HFFc6 (cell line): Measurements from ENCODE around the gene P3R3URF. TPM values are rescaled to one million over a fixed set of nuclear protein-coding genes. Genes with fewer than 3 reads are reported as not detected.

ENCODE experiments used
- DNase-seq: peaks from one replicate; pipeline ENCODE4 v3.0.0-alpha.2; 2018
- H3K27ac Mint-ChIP-seq: 2 replicates; pipeline ENCODE4 v1.8.0; 2020; ENCODE audit warnings: mild to moderate bottlenecking, mixed read lengths
- H3K27me3 Mint-ChIP-seq: 2 replicates; pipeline ENCODE4 v1.8.0; 2021; ENCODE audit warnings: mild to moderate bottlenecking, moderate library complexity, mixed read lengths; ENCODE audit not compliant: insufficient read depth
- H3K36me3 Mint-ChIP-seq: 2 replicates; pipeline ENCODE4 v1.8.0; 2021; ENCODE audit warnings: low read depth, mixed read lengths
- H3K4me1 Mint-ChIP-seq: 2 replicates; pipeline ENCODE4 v1.8.0; 2020; ENCODE audit warnings: low read depth, mixed read lengths
- H3K4me3 Mint-ChIP-seq: 2 replicates; pipeline ENCODE4 v1.8.0; 2020; ENCODE audit warnings: mild to moderate bottlenecking, moderate library complexity, mixed read lengths
- H3K9me3 Mint-ChIP-seq: 2 replicates; pipeline ENCODE4 v1.8.0; 2020; ENCODE audit warnings: mild to moderate bottlenecking, mixed read lengths
- total RNA-seq, 6 experiments: library from RNA; stranded (reverse); fragmentation: NEBNext Ultra II Directional; extraction: Animal tissue kit (Norgen Biotek cat#: 25700); gene quantifications; 2 replicates in 1 of 6; 3 replicates in 5 of 6; pipeline ENCODE4 v1.2.3, GENCODE V29; 2021
- TF ChIP-seq, protein P1 (sequence below): fragments of 200-600 bp; sonication (generic); IDR thresholded peaks from 2 replicates; pipeline ENCODE4 v1.5.0; 2021; ENCODE audit warnings: antibody characterized with exemption, mild to moderate bottlenecking

The P3R3URF gene
- total RNA-seq, 6 experiments from 2014 or later = not detected

DNA sequence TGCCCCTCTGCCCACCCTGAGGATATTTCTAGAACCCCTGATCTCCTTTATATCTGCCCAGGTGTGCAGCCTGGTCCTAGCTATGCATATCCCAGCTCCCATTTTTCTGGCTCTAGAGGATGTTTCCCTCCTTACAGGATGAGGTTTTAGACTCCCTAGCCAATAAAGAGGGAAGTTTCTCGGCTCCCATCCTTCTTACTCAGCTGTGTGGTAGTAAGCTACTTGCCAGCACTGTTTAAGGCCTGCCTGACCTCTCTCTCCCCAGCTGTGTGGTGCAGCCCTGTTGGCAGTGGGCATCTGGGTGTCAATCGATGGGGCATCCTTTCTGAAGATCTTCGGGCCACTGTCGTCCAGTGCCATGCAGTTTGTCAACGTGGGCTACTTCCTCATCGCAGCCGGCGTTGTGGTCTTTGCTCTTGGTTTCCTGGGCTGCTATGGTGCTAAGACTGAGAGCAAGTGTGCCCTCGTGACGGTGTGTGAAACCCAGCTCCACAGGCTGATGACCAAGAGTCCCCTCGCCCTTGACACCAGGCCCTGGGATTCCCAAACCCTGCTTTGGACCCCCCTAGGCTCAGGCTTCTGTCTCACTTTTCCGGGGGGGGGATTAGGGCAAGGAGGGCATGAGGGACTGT is 7.8 kb upstream of the P3R3URF start:
- Mint-ChIP-seq H3K4me1 (peaks cover 6% of the 10 kb centered on the region; the same call in 1 of the 2 replicates), H3K36me3 (peaks cover 10% of the 10 kb centered on the region), H3K27ac (peak overlapping the region; percentile 88), H3K27me3 (no peaks in the 10 kb centered on the region), H3K9me3 (no peaks in the 10 kb centered on the region), H3K4me3 (peak overlapping the region; percentile 20; the same call in 1 of the 2 replicates)
- TF ChIP-seq, protein P1, sequence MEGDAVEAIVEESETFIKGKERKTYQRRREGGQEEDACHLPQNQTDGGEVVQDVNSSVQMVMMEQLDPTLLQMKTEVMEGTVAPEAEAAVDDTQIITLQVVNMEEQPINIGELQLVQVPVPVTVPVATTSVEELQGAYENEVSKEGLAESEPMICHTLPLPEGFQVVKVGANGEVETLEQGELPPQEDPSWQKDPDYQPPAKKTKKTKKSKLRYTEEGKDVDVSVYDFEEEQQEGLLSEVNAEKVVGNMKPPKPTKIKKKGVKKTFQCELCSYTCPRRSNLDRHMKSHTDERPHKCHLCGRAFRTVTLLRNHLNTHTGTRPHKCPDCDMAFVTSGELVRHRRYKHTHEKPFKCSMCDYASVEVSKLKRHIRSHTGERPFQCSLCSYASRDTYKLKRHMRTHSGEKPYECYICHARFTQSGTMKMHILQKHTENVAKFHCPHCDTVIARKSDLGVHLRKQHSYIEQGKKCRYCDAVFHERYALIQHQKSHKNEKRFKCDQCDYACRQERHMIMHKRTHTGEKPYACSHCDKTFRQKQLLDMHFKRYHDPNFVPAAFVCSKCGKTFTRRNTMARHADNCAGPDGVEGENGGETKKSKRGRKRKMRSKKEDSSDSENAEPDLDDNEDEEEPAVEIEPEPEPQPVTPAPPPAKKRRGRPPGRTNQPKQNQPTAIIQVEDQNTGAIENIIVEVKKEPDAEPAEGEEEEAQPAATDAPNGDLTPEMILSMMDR = no peak
- DNase-seq = no peak

DNA sequence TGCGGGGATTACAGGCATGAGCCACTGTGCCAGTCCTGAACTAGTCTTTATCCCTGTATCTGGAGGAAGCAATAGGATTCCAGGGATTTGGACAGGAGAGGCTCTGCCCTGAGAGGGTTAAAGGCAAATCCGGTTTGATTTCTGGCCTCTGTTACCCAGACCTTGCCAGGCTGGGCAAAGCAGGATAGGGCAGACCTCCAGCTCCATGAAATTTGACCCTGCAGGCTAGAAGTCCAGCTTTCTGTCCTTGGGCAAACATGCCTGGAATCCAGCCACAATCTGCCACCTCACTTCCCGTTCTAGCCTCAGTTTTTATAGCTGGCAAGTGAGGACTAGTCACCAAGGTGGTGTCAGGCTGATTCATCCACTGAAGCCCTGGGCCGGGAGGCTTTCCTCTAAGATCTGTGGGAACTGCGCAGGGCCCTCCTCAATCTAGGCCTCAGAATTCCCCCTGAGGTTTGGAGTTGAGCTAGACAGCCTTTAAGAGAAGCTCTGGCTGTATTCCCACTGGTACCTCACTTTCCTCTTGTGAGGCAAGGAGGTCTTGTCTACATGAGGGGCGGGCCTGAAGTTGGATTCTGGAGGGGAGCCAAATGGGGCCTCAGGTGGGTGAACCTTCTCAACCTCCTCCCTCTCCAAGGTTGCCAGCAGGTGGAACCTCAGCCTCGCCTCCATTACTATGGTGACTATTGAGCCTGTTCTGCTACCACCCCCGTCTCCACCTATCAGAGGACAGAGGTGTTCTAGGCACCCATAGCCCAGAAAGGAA is 7.0 kb upstream of the P3R3URF start:
- Mint-ChIP-seq H3K9me3 (no peaks in the 10 kb centered on the region), H3K4me1 (peaks cover 1% of the 10 kb centered on the region; the same call in 1 of the 2 replicates), H3K27ac (peak overlapping the region; percentile 88), H3K36me3 (peaks cover 8% of the 10 kb centered on the region), H3K4me3 (no peak overlapping the region), H3K27me3 (no peaks in the 10 kb centered on the region)
- DNase-seq = peak; percentile 96
- TF ChIP-seq, protein P1 = no peak

DNA sequence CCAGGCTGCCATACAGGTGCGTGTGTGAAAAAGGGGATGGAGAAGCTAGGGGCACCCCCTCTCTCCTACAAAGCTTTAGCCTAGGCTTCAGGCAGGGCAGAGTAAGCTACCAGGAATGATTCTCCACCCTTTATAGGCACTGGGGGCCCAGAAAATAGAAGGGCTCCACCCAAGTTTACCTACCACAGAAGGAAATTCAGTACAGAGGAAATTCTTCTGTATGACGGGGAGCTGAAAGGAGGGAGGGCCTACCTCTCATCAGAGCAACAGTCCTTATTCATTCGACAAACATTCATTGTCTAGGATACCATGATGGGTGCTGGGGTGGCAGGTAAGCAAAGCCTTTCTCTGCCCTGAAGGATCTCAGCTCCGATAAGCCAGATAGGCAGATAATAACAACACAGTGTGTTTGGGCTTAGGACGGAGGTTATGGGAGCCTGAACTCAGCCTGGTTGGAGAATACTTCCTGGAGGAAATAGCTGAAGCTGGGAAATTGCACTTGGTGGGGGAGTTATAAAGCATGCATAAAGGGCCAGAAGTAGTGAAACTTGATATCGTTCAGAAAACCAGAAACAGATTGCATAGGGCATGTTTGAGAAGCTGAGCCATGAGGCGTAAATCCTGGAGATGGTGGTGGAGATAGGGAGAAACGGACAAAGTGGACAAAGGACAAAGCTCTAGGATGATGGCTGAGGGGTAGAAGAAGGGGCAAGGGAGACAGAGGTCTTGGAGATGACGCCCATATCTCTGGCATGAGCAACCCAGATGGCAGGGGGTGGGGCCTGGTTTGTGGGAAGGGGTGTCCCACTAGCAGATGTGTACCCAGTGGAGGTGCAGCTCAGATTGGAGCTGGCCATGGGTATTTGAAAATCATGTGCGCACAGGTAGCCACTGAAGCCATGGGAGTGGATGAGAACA is 5.3 kb upstream of the P3R3URF start:
- TF ChIP-seq, protein P1 = no peak
- peak; percentile 37 for DNase-seq
- Mint-ChIP-seq H3K9me3 (no peaks in the 10 kb centered on the region), H3K4me3 (peak overlapping the region; percentile 61), H3K27ac (peak overlapping the region; percentile 88), H3K36me3 (no peaks in the 10 kb centered on the region), H3K27me3 (no peaks in the 10 kb centered on the region), H3K4me1 (peaks cover 7% of the 10 kb centered on the region; the same call in 1 of the 2 replicates)

DNA sequence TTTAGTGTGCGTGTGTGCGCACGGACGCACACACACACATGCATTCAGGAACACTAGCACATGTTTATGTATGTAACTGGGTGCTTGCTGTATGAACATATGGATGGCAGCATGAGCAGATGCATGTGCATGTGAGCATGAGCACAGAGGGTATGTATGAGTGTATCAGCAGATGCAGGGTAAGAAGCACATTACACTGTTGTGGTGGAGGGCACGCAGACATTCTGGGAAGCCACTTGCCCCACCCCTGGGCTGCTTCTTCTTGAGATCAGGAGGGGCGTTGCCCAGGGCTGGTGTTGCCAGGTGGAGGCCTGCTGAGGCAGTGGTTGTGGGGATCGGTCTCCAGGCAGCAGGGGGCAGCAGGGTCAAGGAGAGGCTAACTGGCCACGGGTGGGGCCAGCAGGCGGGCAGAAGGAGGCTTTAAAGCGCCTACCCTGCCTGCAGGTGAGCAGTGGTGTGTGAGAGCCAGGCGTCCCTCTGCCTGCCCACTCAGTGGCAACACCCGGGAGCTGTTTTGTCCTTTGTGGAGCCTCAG is 3.9 kb upstream of the P3R3URF start:
- H3K36me3 Mint-ChIP-seq = no peaks in the 10 kb centered on the region
- H3K9me3 Mint-ChIP-seq = no peaks in the 10 kb centered on the region
- no peak overlapping the region for H3K4me3 Mint-ChIP-seq
- no peak for DNase-seq
- TF ChIP-seq, protein P1 = no peak
- no peak overlapping the region for H3K27ac Mint-ChIP-seq
- peaks cover 7% of the 10 kb centered on the region; the same call in 1 of the 2 replicates for H3K4me1 Mint-ChIP-seq
- no peaks in the 10 kb centered on the region for H3K27me3 Mint-ChIP-seq
